Measurements from ENCODE around the gene AMPD2. TPM values are rescaled to one million over a fixed set of nuclear protein-coding genes. Genes with fewer than 3 reads are reported as not detected.
A peak's percentile ranks its signal among the peaks of the same experiment; 100 is the strongest.

AMPD2 gene
- total and polyA plus RNA-seq, 9 of the 15 experiments (the other 6 are each of a cell fraction or from before 2014, with no cell fraction given): 2.0 to 77.7 (median 28.2) TPM

DNA sequence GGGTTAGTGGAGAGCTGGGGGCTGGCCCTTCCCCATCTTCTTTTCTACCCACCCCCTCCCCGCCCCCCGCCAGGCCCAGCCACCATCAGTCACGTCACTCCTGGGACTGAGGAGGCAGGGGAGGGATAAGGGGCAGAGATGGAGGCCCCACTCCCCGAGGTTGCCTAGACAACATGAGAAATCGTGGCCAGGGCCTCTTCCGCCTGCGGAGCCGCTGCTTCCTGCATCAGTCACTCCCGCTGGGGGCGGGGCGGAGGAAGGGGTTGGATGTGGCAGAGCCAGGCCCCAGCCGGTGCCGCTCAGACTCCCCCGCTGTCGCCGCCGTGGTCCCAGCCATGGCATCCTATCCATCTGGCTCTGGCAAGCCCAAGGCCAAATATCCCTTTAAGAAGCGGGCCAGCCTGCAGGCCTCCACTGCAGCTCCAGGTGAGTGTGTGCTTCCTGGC is 1.2 kb downstream of the AMPD2 start (continued):
- TF ChIP-seq, protein P1, sequence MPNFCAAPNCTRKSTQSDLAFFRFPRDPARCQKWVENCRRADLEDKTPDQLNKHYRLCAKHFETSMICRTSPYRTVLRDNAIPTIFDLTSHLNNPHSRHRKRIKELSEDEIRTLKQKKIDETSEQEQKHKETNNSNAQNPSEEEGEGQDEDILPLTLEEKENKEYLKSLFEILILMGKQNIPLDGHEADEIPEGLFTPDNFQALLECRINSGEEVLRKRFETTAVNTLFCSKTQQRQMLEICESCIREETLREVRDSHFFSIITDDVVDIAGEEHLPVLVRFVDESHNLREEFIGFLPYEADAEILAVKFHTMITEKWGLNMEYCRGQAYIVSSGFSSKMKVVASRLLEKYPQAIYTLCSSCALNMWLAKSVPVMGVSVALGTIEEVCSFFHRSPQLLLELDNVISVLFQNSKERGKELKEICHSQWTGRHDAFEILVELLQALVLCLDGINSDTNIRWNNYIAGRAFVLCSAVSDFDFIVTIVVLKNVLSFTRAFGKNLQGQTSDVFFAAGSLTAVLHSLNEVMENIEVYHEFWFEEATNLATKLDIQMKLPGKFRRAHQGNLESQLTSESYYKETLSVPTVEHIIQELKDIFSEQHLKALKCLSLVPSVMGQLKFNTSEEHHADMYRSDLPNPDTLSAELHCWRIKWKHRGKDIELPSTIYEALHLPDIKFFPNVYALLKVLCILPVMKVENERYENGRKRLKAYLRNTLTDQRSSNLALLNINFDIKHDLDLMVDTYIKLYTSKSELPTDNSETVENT (CRISPR knock-in tag; IDR thresholded peaks at IDR 0.05): peak; percentile 47; the same call in 1 of the 2 replicates
- TF ChIP-seq SREBF1 (IDR thresholded peaks at IDR 0.05; ENCODE audit: borderline replicate concordance, low read depth, low read length) (no peak), BMI1 (IDR thresholded peaks at IDR 0.05; ENCODE audit: low read length) (peak; percentile 87), TCF7 (IDR thresholded peaks at IDR 0.05; ENCODE audit: borderline replicate concordance) (0 out of 2 replicates have a peak, but pooled peaks have one; percentile 32), CREM (IDR thresholded peaks at IDR 0.05; ENCODE audit: low read depth) (peak; percentile 44), SIN3A (IDR thresholded peaks at IDR 0.05; ENCODE audit: borderline replicate concordance in 2 of 2, control insufficient read depth in 1 of 2, low read depth in 2 of 2, low read length in 2 of 2) (peak; percentile 79 to 88; a peak in 2 of 4 replicates), POLR2H (tag; IDR thresholded peaks at IDR 0.05; ENCODE audit: low read depth) (no peak), DPF2 (IDR thresholded peaks at IDR 0.05) (no peak), NFRKB (IDR thresholded peaks at IDR 0.05; ENCODE audit: low read depth) (no peak), CBX2 (IDR thresholded peaks at IDR 0.05; ENCODE audit: insufficient read depth, low read length, poor library complexity, severe bottlenecking) (no peak), HNRNPLL (IDR thresholded peaks at IDR 0.05; ENCODE audit: low read depth, low read length, poor library complexity, severe bottlenecking) (peak; percentile 67)
- TF ChIP-seq, protein P2, sequence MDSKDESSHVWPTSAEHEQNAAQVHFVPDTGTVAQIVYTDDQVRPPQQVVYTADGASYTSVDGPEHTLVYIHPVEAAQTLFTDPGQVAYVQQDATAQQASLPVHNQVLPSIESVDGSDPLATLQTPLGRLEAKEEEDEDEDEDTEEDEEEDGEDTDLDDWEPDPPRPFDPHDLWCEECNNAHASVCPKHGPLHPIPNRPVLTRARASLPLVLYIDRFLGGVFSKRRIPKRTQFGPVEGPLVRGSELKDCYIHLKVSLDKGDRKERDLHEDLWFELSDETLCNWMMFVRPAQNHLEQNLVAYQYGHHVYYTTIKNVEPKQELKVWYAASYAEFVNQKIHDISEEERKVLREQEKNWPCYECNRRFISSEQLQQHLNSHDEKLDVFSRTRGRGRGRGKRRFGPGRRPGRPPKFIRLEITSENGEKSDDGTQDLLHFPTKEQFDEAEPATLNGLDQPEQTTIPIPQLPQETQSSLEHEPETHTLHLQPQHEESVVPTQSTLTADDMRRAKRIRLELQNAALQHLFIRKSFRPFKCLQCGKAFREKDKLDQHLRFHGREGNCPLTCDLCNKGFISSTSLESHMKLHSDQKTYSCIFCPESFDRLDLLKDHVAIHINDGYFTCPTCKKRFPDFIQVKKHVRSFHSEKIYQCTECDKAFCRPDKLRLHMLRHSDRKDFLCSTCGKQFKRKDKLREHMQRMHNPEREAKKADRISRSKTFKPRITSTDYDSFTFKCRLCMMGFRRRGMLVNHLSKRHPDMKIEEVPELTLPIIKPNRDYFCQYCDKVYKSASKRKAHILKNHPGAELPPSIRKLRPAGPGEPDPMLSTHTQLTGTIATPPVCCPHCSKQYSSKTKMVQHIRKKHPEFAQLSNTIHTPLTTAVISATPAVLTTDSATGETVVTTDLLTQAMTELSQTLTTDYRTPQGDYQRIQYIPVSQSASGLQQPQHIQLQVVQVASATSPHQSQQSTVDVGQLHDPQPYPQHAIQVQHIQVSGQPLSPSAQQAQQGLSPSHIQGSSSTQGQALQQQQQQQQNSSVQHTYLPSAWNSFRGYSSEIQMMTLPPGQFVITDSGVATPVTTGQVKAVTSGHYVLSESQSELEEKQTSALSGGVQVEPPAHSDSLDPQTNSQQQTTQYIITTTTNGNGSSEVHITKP (IDR thresholded peaks at IDR 0.05; ENCODE audit: partially characterized antibody): peak; percentile 53
- TF ChIP-seq, protein P3, sequence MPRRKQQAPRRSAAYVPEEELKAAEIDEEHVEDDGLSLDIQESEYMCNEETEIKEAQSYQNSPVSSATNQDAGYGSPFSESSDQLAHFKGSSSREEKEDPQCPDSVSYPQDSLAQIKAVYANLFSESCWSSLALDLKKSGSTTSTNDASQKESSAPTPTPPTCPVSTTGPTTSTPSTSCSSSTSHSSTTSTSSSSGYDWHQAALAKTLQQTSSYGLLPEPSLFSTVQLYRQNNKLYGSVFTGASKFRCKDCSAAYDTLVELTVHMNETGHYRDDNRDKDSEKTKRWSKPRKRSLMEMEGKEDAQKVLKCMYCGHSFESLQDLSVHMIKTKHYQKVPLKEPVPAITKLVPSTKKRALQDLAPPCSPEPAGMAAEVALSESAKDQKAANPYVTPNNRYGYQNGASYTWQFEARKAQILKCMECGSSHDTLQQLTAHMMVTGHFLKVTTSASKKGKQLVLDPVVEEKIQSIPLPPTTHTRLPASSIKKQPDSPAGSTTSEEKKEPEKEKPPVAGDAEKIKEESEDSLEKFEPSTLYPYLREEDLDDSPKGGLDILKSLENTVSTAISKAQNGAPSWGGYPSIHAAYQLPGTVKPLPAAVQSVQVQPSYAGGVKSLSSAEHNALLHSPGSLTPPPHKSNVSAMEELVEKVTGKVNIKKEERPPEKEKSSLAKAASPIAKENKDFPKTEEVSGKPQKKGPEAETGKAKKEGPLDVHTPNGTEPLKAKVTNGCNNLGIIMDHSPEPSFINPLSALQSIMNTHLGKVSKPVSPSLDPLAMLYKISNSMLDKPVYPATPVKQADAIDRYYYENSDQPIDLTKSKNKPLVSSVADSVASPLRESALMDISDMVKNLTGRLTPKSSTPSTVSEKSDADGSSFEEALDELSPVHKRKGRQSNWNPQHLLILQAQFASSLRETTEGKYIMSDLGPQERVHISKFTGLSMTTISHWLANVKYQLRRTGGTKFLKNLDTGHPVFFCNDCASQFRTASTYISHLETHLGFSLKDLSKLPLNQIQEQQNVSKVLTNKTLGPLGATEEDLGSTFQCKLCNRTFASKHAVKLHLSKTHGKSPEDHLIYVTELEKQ (CRISPR knock-in tag; IDR thresholded peaks at IDR 0.05): no peak
- TF ChIP-seq, protein P4, sequence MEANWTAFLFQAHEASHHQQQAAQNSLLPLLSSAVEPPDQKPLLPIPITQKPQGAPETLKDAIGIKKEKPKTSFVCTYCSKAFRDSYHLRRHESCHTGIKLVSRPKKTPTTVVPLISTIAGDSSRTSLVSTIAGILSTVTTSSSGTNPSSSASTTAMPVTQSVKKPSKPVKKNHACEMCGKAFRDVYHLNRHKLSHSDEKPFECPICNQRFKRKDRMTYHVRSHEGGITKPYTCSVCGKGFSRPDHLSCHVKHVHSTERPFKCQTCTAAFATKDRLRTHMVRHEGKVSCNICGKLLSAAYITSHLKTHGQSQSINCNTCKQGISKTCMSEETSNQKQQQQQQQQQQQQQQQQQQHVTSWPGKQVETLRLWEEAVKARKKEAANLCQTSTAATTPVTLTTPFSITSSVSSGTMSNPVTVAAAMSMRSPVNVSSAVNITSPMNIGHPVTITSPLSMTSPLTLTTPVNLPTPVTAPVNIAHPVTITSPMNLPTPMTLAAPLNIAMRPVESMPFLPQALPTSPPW (CRISPR knock-in tag; IDR thresholded peaks at IDR 0.05): peak; percentile 76
- TF ChIP-seq, protein P5, sequence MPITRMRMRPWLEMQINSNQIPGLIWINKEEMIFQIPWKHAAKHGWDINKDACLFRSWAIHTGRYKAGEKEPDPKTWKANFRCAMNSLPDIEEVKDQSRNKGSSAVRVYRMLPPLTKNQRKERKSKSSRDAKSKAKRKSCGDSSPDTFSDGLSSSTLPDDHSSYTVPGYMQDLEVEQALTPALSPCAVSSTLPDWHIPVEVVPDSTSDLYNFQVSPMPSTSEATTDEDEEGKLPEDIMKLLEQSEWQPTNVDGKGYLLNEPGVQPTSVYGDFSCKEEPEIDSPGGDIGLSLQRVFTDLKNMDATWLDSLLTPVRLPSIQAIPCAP (CRISPR knock-in tag; IDR thresholded peaks at IDR 0.05; ENCODE audit: borderline replicate concordance): no peak
